Stomach (tissue), 4 donors: ENCODE measurements around the gene FIGN.

Experiments used
- POLR2A ChIP-seq, 4 donors: fragments of 450-650 bp; IDR thresholded peaks; one replicate each; pipeline ENCODE4 v1.6.1; 2016; ENCODE audit warnings: antibody characterized with exemption in 4 of 4, control low read depth in 2 of 4, mild to moderate bottlenecking in 1 of 4, moderate library complexity in 1 of 4
- POLR2AphosphoS5 ChIP-seq, 3 donors: sonication (generic); formaldehyde crosslinking; IDR thresholded peaks; one replicate each; pipeline ENCODE4 v1.6.1; 2016; ENCODE audit warnings: antibody characterized with exemption in 3 of 3
- TF ChIP-seq, protein P1 (sequence below), 7 experiments: fragments of 450-650 bp in 4 of 7; fragments of 200-600 bp in 3 of 7; sonication (generic) in 3 of 7; IDR thresholded peaks; one replicate each; pipeline ENCODE4 v1.5.1; 2016 to 2019; ENCODE audit warnings: antibody characterized with exemption in 7 of 7, control low read depth in 2 of 7, mild to moderate bottlenecking in 1 of 7

DNA sequence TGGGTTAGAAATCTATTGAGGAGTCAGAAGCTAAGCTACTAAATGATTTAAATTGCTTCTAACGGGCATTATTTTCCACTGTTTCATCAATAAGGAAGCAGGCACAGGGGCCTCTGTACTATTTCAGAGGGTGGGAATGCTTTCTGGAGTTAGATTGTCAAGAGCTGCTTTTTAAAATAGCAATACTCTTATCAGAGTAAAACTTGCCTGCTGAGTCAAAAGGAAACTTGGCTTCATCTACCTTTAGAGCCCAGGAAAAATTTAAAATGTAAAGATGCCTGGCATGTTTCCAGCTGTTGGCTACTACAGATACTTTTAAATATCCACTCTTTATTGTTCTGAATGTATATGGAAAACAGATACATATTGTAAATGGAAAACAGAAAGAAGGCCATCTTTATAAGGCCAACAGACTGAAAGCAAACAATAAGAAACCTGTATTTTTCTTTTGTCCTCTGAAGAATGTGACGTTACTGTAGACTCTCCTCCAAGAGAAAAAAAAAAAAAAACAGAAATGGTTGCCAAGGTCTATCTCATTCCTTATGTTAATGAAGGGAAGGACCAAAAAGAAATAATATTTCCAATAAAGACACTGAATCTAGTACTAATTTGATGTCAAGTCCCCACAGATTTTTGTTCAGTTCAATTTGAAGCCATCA is 79.1 kb downstream of the FIGN start:
- TF ChIP-seq POLR2A (IDR thresholded peaks at IDR 0.05) (no peak), POLR2AphosphoS5 (IDR thresholded peaks at IDR 0.05) (no peak)
- TF ChIP-seq, protein P1, sequence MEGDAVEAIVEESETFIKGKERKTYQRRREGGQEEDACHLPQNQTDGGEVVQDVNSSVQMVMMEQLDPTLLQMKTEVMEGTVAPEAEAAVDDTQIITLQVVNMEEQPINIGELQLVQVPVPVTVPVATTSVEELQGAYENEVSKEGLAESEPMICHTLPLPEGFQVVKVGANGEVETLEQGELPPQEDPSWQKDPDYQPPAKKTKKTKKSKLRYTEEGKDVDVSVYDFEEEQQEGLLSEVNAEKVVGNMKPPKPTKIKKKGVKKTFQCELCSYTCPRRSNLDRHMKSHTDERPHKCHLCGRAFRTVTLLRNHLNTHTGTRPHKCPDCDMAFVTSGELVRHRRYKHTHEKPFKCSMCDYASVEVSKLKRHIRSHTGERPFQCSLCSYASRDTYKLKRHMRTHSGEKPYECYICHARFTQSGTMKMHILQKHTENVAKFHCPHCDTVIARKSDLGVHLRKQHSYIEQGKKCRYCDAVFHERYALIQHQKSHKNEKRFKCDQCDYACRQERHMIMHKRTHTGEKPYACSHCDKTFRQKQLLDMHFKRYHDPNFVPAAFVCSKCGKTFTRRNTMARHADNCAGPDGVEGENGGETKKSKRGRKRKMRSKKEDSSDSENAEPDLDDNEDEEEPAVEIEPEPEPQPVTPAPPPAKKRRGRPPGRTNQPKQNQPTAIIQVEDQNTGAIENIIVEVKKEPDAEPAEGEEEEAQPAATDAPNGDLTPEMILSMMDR (IDR thresholded peaks at IDR 0.05): no peak
